Sigmoid colon (tissue), 7 donors: ENCODE results near the gene LCE3B. TPM values are rescaled to one million over a fixed set of nuclear protein-coding genes. Genes with fewer than 3 reads are reported as not detected.

ENCODE experiments used
- DNase-seq: peaks from one replicate; pipeline ENCODE4 v3.0.0-alpha.2; 2019
- H3K27ac ChIP-seq, 4 donors: fragments of 200-600 bp; sonication (generic); one replicate each; pipeline ENCODE4 v1.5.1; 2016 to 2019; ENCODE audit warnings: mild to moderate bottlenecking in 1 of 4
- H3K27me3 ChIP-seq, 3 donors: fragments of 200-600 bp; sonication (generic); one replicate each; pipeline ENCODE4 v1.5.1; 2019; ENCODE audit warnings: mild to moderate bottlenecking in 1 of 3
- H3K36me3 ChIP-seq, 4 donors: fragments of 200-600 bp; sonication (generic); one replicate each; pipeline ENCODE4 v1.5.1; 2016 to 2019
- H3K4me1 ChIP-seq, 4 donors: fragments of 200-600 bp; sonication (generic); one replicate each; pipeline ENCODE4 v1.5.1; 2017 to 2019
- H3K4me3 ChIP-seq, 4 donors: fragments of 200-600 bp; sonication (generic); one replicate each; pipeline ENCODE4 v1.5.1; 2017 to 2019; ENCODE audit warnings: mild to moderate bottlenecking in 2 of 4, moderate library complexity in 1 of 4
- H3K9me3 ChIP-seq, 4 donors: fragments of 200-600 bp in 3 of 4; sonication (generic) in 3 of 4; one replicate each; pipeline versions ENCODE4 v1.5.1 to v1.6.1; 2013 to 2019
- EP300 ChIP-seq, 4 donors: sonication (generic); formaldehyde crosslinking; IDR thresholded peaks; one replicate each; pipeline ENCODE4 v1.6.1; 2017; ENCODE audit warnings: antibody characterized with exemption in 4 of 4
- POLR2A ChIP-seq, 2 donors: fragments of 450-650 bp; IDR thresholded peaks; one replicate each; pipeline ENCODE4 v1.6.1; 2016; ENCODE audit warnings: antibody characterized with exemption in 2 of 2, mild to moderate bottlenecking in 2 of 2, moderate library complexity in 2 of 2
- POLR2AphosphoS5 ChIP-seq, 4 donors: sonication (generic); formaldehyde crosslinking; IDR thresholded peaks; one replicate each; pipeline ENCODE4 v1.6.1; 2017; ENCODE audit warnings: antibody characterized with exemption in 4 of 4
- WGBS, 2 donors: extraction: QIAGEN DNeasy Blood & Tissue Kit; methylation state at CpG; one replicate each; pipeline ENCODE4 v1.1.7; 2013; 5-methylcytosine and 5-hydroxymethylcytosine counted together
- intact Hi-C: fragments of 100-400 bp; cut with DNase I; formaldehyde crosslinking; loops from one replicate; pipeline ENCODE4 v1.15.1; 2023
- polyA plus RNA-seq, 3 donors: library from polyadenylated mRNA; stranded (reverse); fragments of 200-250 nt; gene quantifications; one replicate each; pipeline ENCODE4 v1.2.3, GENCODE V29; 2013
- total RNA-seq, 4 donors: library from RNA; depleted of rRNA; stranded (reverse); fragments of >200 nt; gene quantifications; one replicate each; pipeline ENCODE4 v1.1.0, GENCODE V29; 2016
- TF ChIP-seq, protein P1 (sequence below), 4 experiments: fragments of 450-650 bp in 3 of 4; fragments of 200-600 bp in 1 of 4; IDR thresholded peaks; one replicate each; pipeline ENCODE4 v1.5.1; 2016 to 2019; ENCODE audit warnings: antibody characterized with exemption in 4 of 4, mild to moderate bottlenecking in 3 of 4, moderate library complexity in 2 of 4
- donor health status: healthy with polysubstance abuse.
- donor health status: Bipolar disorder and iron deficiency.
- donor health status: healthy.

LCE3B gene
- total and polyA plus RNA-seq, 7 donors: not detected

DNA sequence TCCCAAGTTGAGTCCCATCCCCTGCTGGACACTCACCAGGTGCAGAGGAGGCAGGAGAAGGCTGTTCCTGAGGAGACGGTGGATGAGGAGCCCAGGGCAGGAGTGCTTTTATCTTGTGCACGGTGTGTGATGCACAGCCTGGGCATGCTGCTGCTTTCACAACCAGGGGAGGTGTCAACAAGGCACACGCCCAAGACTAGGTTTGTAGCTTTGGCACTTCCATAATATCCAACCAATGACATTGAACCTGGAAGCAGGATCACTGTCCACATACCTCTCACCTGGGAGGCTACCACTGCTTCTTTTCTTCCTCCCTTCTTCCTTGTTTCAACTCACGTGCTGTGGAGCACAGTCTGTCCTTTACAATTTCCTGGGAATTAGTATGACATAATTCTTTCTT lies 33.2 kb upstream of the LCE3B start, which contains the start of gene LCE3D:
TSS of gene LCE3D (minus strand) at position 84 of the 400 bp plus-strand sequence. CDS start 580 bp downstream, outside the sequence.
- no peaks in the 10 kb centered on the region for H3K36me3 ChIP-seq
- intact Hi-C loops: loop anchor here (5.0 kb wide), 1 partner anchor 42 kb away; the partner anchor contains the start of gene LCE3A
- TF ChIP-seq EP300 (IDR thresholded peaks at IDR 0.05) (no peak), POLR2A (IDR thresholded peaks at IDR 0.05) (no peak), POLR2AphosphoS5 (IDR thresholded peaks at IDR 0.05) (no peak)
- TF ChIP-seq, protein P1, sequence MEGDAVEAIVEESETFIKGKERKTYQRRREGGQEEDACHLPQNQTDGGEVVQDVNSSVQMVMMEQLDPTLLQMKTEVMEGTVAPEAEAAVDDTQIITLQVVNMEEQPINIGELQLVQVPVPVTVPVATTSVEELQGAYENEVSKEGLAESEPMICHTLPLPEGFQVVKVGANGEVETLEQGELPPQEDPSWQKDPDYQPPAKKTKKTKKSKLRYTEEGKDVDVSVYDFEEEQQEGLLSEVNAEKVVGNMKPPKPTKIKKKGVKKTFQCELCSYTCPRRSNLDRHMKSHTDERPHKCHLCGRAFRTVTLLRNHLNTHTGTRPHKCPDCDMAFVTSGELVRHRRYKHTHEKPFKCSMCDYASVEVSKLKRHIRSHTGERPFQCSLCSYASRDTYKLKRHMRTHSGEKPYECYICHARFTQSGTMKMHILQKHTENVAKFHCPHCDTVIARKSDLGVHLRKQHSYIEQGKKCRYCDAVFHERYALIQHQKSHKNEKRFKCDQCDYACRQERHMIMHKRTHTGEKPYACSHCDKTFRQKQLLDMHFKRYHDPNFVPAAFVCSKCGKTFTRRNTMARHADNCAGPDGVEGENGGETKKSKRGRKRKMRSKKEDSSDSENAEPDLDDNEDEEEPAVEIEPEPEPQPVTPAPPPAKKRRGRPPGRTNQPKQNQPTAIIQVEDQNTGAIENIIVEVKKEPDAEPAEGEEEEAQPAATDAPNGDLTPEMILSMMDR (IDR thresholded peaks at IDR 0.05): no peak
- 63 to 72% methylated on average over 4 of the region's 4 CpGs for WGBS, 2 donors
- peaks cover 0 to 3% (median 0%) of the 10 kb centered on the region in 4 donors for H3K9me3 ChIP-seq
- H3K4me3 ChIP-seq: no peak within 1 kb of the TSS
- H3K27ac ChIP-seq: no peak within 1 kb of the TSS
- H3K4me1 ChIP-seq: no peaks in the 10 kb centered on the region
- no peaks in the 10 kb centered on the region for H3K27me3 ChIP-seq
- no peak for DNase-seq

DNA sequence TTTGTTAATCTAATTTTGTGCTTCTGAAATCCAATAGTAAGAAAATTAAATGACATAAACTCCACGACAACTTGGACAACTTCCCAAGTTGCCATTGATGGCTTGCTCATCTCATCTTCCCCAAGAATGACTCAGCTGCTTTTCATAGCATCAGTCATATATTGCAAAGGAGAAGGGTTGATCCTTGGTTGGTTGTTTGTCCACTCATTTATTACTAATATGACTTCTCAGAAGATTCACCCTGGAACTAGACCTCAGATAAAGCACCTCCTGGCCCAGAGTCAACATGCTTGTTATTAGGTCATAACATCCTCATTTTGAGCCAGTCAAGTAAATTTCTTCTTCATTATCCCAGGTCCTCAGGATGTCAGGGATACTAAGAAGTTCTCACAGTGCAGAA lies 31.0 kb upstream of the LCE3B start:
- Histone ChIP-seq H3K9me3 (peaks cover 0 to 3% (median 0%) of the 10 kb centered on the region in 4 donors), H3K27me3 (no peaks in the 10 kb centered on the region), H3K4me1 (no peaks in the 10 kb centered on the region), H3K27ac (no peak overlapping the region), H3K36me3 (no peaks in the 10 kb centered on the region), H3K4me3 (no peak overlapping the region)
- intact Hi-C loops: loop anchor here (5.0 kb wide), 1 partner anchor 40 kb away; the partner anchor contains the start of gene LCE3A
- no peak for DNase-seq
- TF ChIP-seq POLR2A (IDR thresholded peaks at IDR 0.05) (no peak), POLR2AphosphoS5 (IDR thresholded peaks at IDR 0.05) (no peak), EP300 (IDR thresholded peaks at IDR 0.05) (no peak)
- TF ChIP-seq, protein P1 (IDR thresholded peaks at IDR 0.05): no peak
- 70 to 90% methylated on average over 1 of the region's 1 CpG for WGBS, 2 donors

DNA sequence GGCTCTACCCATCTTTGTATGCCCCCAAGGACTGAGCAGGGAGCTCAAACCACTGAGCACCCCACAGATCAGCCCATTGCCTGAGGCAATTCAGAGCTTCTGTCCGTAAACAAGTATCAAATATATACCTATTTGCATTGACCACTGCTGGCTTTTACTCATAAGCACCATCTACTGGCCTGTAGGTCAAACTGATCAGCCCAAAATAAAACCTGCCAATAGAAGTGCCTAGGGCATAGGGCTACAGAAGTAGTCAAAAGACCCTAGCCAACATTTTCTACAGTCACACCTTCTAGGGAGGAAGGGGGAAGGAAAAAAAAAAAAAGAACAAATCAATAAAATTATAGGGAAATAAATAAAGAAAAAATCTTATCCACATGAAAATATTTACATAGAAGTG lies 28.0 kb upstream of the LCE3B start:
- no peak overlapping the region for H3K27ac ChIP-seq
- 34 to 59% methylated on average over 1 of the region's 1 CpG for WGBS, 2 donors

DNA sequence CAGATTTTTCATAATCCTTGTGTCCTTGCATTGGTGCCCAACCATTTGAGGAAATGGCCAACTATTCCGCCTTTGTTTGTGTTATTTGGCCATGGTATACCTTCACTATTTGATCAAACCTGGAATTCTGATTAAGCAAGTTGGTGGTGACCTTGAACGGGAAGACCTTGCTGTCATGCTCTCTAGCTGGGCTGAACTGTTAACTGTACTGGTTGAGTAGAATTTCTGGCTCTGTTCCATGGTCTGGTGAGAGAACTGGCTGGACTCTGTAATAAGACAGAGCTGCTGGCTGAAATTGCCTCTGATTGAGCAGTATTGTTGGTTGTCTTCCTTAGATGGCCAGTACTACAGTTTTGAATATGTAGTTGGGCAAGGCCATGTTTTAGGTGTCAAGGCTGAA lies 16.6 kb upstream of the LCE3B start:
- Histone ChIP-seq H3K4me1 (no peaks in the 10 kb centered on the region), H3K4me3 (no peak overlapping the region), H3K9me3 (no peaks in the 10 kb centered on the region), H3K27ac (no peak overlapping the region), H3K27me3 (no peaks in the 10 kb centered on the region), H3K36me3 (no peaks in the 10 kb centered on the region)
- 86 to 91% methylated on average over 2 of the region's 2 CpGs for WGBS, 2 donors
- intact Hi-C loops: no loop called here
- no peak for DNase-seq
- TF ChIP-seq POLR2A (IDR thresholded peaks at IDR 0.05) (no peak), POLR2AphosphoS5 (IDR thresholded peaks at IDR 0.05) (no peak)
- TF ChIP-seq, protein P1 (IDR thresholded peaks at IDR 0.05): no peak

More for the DNA sequence above, 28.0 kb upstream of the LCE3B start:
- no peak for TF ChIP-seq POLR2AphosphoS5 (IDR thresholded peaks at IDR 0.05)
- TF ChIP-seq EP300 (IDR thresholded peaks at IDR 0.05): no peak
- TF ChIP-seq, protein P1 (IDR thresholded peaks at IDR 0.05): no peak
- no peak for TF ChIP-seq POLR2A (IDR thresholded peaks at IDR 0.05)
- Histone ChIP-seq H3K36me3 (no peaks in the 10 kb centered on the region), H3K27me3 (no peaks in the 10 kb centered on the region), H3K4me1 (no peaks in the 10 kb centered on the region), H3K9me3 (peaks cover 0 to 3% (median 0%) of the 10 kb centered on the region in 4 donors), H3K4me3 (no peak overlapping the region)
- intact Hi-C loops: no loop called here
- no peak for DNase-seq

DNA sequence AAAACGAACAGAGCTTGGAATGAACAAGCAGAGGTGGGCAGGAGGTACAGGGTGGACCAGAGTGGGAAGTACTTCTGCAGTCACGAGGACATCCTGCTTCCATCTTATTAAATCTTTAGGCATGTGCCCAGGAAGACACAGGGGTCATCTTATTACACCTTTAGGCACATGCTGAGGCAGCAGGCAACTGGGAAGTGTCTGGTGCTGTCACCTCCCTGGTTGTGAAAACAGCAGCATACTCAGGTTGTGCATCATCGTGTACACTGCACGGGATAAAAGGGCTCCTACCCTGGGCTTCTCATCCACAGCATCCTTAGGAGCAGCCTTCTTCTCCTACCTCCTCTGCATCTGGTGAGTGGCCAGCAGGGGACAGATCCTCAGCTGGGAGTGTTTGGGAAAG lies 13.7 kb upstream of the LCE3B start, which contains the start of gene LCE3C:
TSS of gene LCE3C (plus strand) at position 301 of the 400 bp plus-strand sequence. CDS start 498 bp downstream, outside the sequence.
- TF ChIP-seq EP300 (IDR thresholded peaks at IDR 0.05) (no peak), POLR2AphosphoS5 (IDR thresholded peaks at IDR 0.05) (no peak), POLR2A (IDR thresholded peaks at IDR 0.05) (no peak)
- TF ChIP-seq, protein P1 (IDR thresholded peaks at IDR 0.05): no peak
- intact Hi-C loops: no loop called here
- Histone ChIP-seq H3K4me1 (no peaks in the 10 kb centered on the region), H3K27me3 (no peaks in the 10 kb centered on the region), H3K36me3 (no peaks in the 10 kb centered on the region), H3K27ac (no peak within 1 kb of the TSS), H3K9me3 (no peaks in the 10 kb centered on the region), H3K4me3 (no peak within 1 kb of the TSS)
- no peak for DNase-seq
- WGBS, 2 donors: 69 to 73% methylated on average over 4 of the region's 4 CpGs
